Right lobe of liver (tissue), 6 donors: ENCODE results near the gene PPTC7. TPM values are rescaled to one million over a fixed set of nuclear protein-coding genes. Genes with fewer than 3 reads are reported as not detected.

Source experiments
- ATAC-seq, 4 donors: fragments of 200-7000 bp; cut with Tn5 transposase; one replicate each; pipeline ENCODE4 v1.9.1; 2020; ENCODE audit warnings: mild to moderate bottlenecking in 4 of 4, moderate library complexity in 4 of 4
- DNase-seq, 3 donors: peaks; one replicate each; pipeline ENCODE4 v3.0.0-alpha.2; 2020
- H3K27ac ChIP-seq, 3 donors: fragments of 200-600 bp; one replicate each; pipeline ENCODE4 v1.8.0; 2022
- H3K27me3 ChIP-seq, 2 donors: fragments of 200-600 bp; one replicate each; pipeline ENCODE4 v1.8.0; 2022
- H3K36me3 ChIP-seq, 4 donors: fragments of 200-600 bp; sonication (generic) in 1 of 4; one replicate each; pipeline versions ENCODE4 v1.5.1 to v1.8.0; 2017 to 2022; ENCODE audit warnings: control low read depth in 1 of 4
- H3K4me1 ChIP-seq, 4 donors: fragments of 200-600 bp; sonication (generic) in 1 of 4; one replicate each; pipeline versions ENCODE4 v1.5.1 to v1.8.0; 2017 to 2022; ENCODE audit warnings: control low read depth in 1 of 4
- H3K4me3 ChIP-seq, 3 donors: fragments of 200-600 bp; one replicate each; pipeline ENCODE4 v1.8.0; 2022
- H3K9me3 ChIP-seq, 4 donors: fragments of 200-600 bp; sonication (generic) in 1 of 4; one replicate each; pipeline versions ENCODE4 v1.5.1 to v1.8.0; 2017 to 2022; ENCODE audit warnings: control low read depth in 1 of 4
- POLR2A ChIP-seq: fragments of 450-650 bp; IDR thresholded peaks from one replicate; pipeline ENCODE4 v1.6.1; 2017; ENCODE audit warnings: antibody characterized with exemption, mild to moderate bottlenecking
- WGBS: methylation state at CpG from one replicate; pipeline ENCODE4 v1.1.6; 2018; ENCODE audit warnings: low coverage, low lambda C conversion rate; ENCODE audit not compliant: insufficient coverage; ENCODE audit errors: missing lambda C conversion rate; 5-methylcytosine and 5-hydroxymethylcytosine counted together
- intact Hi-C, 2 donors: fragments of 100-400 bp; cut with DNase I; formaldehyde crosslinking; loops; one replicate each; pipeline versions ENCODE4 v1.11.2 to v1.14.1; 2022
- total RNA-seq, 6 experiments: library from RNA; depleted of rRNA in 2 of 6; stranded (reverse); fragments of >200 nt in 2 of 6; fragmentation: NEBNext Ultra II Directional in 3 of 6; extraction: Animal tissue kit (Norgen Biotek cat#: 25700) in 3 of 6; gene quantifications; one replicate each; pipeline versions ENCODE4 v1.1.0 to v1.2.4, GENCODE V29; 2016 to 2023
- TF ChIP-seq, protein P1 (sequence below), 4 donors: fragments of 200-600 bp in 3 of 4; fragments of 450-650 bp in 1 of 4; IDR thresholded peaks; one replicate each; pipeline versions ENCODE4 v1.5.1 to v1.8.0; 2016 to 2022; ENCODE audit warnings: antibody characterized with exemption in 4 of 4, mild to moderate bottlenecking in 2 of 4
- donor health status: DM: no; HTN: yes; CAD: no.
- donor health status: DM: no; HTN: no; CAD: no.
- donor health status: DM: no; HTN: no; CAD: no.
- donor health status: DM: no; HTN: yes; CAD: no.
- donor health status: DM: no; HTN: yes; CAD: no.

Gene PPTC7
- total RNA-seq, 6 experiments from 2014 or later: 6.3 to 15.0 (median 11.5) TPM

- Histone ChIP-seq H3K27ac (peak overlapping the region; percentile 49 to 67 (median 57)), H3K4me3 (no peak overlapping the region), H3K9me3 (no peaks in the 10 kb centered on the region), H3K4me1 (peaks cover 0 to 38% (median 13%) of the 10 kb centered on the region in 4 donors), H3K36me3 (peaks cover 0 to 29% (median 0%) of the 10 kb centered on the region in 4 donors), H3K27me3 (no peaks in the 10 kb centered on the region)
- intact Hi-C loops: no loop called here
- WGBS: 34% methylated on average over 3 of the region's 9 CpGs
- ATAC-seq (peak; percentile 70 to 89 (median 80)), DNase-seq (peak; percentile 68 to 83 (median 78))
- TF ChIP-seq POLR2A: peak; percentile 40
- TF ChIP-seq, protein P1, sequence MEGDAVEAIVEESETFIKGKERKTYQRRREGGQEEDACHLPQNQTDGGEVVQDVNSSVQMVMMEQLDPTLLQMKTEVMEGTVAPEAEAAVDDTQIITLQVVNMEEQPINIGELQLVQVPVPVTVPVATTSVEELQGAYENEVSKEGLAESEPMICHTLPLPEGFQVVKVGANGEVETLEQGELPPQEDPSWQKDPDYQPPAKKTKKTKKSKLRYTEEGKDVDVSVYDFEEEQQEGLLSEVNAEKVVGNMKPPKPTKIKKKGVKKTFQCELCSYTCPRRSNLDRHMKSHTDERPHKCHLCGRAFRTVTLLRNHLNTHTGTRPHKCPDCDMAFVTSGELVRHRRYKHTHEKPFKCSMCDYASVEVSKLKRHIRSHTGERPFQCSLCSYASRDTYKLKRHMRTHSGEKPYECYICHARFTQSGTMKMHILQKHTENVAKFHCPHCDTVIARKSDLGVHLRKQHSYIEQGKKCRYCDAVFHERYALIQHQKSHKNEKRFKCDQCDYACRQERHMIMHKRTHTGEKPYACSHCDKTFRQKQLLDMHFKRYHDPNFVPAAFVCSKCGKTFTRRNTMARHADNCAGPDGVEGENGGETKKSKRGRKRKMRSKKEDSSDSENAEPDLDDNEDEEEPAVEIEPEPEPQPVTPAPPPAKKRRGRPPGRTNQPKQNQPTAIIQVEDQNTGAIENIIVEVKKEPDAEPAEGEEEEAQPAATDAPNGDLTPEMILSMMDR (IDR thresholded peaks at IDR 0.05): no peak
Observed at GRCh38 chr12:110537605-110538409, 45.3 kb downstream of the PPTC7 start.

- H3K4me3 ChIP-seq: no peak overlapping the region
- 68% methylated on average over 4 of the region's 4 CpGs for WGBS
- DNase-seq: no peak
- H3K4me1 ChIP-seq: peaks cover 0 to 35% (median 9%) of the 10 kb centered on the region in 4 donors
- H3K36me3 ChIP-seq: peaks cover 0 to 29% (median 0%) of the 10 kb centered on the region in 4 donors
- TF ChIP-seq, protein P1 (IDR thresholded peaks at IDR 0.05): no peak
- no peak for TF ChIP-seq POLR2A
- peak overlapping the region; percentile 49 to 67 (median 57) for H3K27ac ChIP-seq
- H3K9me3 ChIP-seq: no peaks in the 10 kb centered on the region
- intact Hi-C loops: no loop called here
- no peaks in the 10 kb centered on the region for H3K27me3 ChIP-seq
- ATAC-seq: peak in 2 of 4 donors; percentile 20 to 70
Observed at GRCh38 chr12:110536834-110537604, 46.1 kb downstream of the PPTC7 start.

DNA sequence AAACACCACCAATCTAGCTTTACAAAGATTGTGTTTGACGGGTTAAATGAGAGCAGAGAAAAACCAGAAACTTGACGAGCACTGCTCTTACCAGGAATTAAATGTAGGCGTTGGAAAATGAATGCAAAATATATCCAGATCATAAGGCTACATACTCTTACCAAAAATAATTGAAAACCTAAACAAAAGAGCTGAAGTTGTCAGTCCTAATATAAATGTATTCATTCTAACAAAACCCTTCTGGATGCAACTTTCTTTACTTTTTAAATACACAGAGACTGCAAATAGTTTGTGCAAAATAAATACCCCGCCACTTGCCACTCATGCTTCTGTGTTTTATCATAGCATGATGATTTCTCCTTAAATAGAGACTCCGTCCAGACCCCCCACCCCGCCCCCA lies 48.3 kb downstream of the PPTC7 start:
- ATAC-seq (no peak), DNase-seq (no peak)
- H3K27ac ChIP-seq: no peak overlapping the region
- TF ChIP-seq, protein P1 (IDR thresholded peaks at IDR 0.05): no peak
- TF ChIP-seq POLR2A: no peak
- intact Hi-C loops: no loop called here
- no peaks in the 10 kb centered on the region for H3K27me3 ChIP-seq
- no peaks in the 10 kb centered on the region for H3K9me3 ChIP-seq
- peaks cover 0 to 41% (median 11%) of the 10 kb centered on the region in 4 donors for H3K4me1 ChIP-seq
- WGBS: 80% methylated on average over 6 of the region's 6 CpGs
- no peak overlapping the region for H3K4me3 ChIP-seq
- peaks cover 0 to 29% (median 0%) of the 10 kb centered on the region in 4 donors for H3K36me3 ChIP-seq

- Histone ChIP-seq H3K36me3 (peaks cover 0 to 17% (median 0%) of the 10 kb centered on the region in 4 donors), H3K27ac (peak overlapping the region in 1 of 3 donors; percentile 35), H3K9me3 (no peaks in the 10 kb centered on the region), H3K27me3 (no peaks in the 10 kb centered on the region), H3K4me3 (no peak overlapping the region), H3K4me1 (peaks cover 0 to 34% (median 11%) of the 10 kb centered on the region in 4 donors)
- 55% methylated on average over 6 of the region's 6 CpGs for WGBS
- intact Hi-C loops: no loop called here
- DNase-seq (no peak), ATAC-seq (peak; percentile 38 to 48 (median 47))
- no peak for TF ChIP-seq POLR2A
- TF ChIP-seq, protein P1 (IDR thresholded peaks at IDR 0.05): no peak
Observed at GRCh38 chr12:110533607-110534006, 49.5 kb downstream of the PPTC7 start.
